SW 1271 (cell line): ENCODE results near the gene GNAO1.
A peak's percentile ranks its signal among the peaks of the same experiment; 100 is the strongest.

Experiments used
- DNase-seq, 2 experiments: peaks; one replicate each; lab custom pipeline; 2025; lab: John Stamatoyannopoulos, UW

Gene GNAO1

GRCh38 chr16:56191156-56191815 is at the start of gene GNAO1:
GNAO1 (plus strand) TSS chr16:56191489; CDS start chr16:56192236, 747 bp downstream.
- peak; percentile 12 to 51 for DNase-seq

- no peak for DNase-seq
These were observed 47.6 kb upstream of the GNAO1 start for GRCh38 chr16:56143666-56144065.

GRCh38 chr16:56145369-56145768 is 45.9 kb upstream of the GNAO1 start:
- no peak for DNase-seq

GRCh38 chr16:56151621-56152020 is 39.7 kb upstream of the GNAO1 start:
- no peak for DNase-seq

GRCh38 chr16:56161658-56162057 is 29.6 kb upstream of the GNAO1 start:
- no peak for DNase-seq

GRCh38 chr16:56163089-56163488 is 28.2 kb upstream of the GNAO1 start:
- no peak for DNase-seq

GRCh38 chr16:56163938-56164337 is 27.4 kb upstream of the GNAO1 start:
- no peak for DNase-seq

GRCh38 chr16:56164636-56165035 is 26.7 kb upstream of the GNAO1 start:
- DNase-seq, result no peak

GRCh38 chr16:56174411-56174810 is 16.9 kb upstream of the GNAO1 start:
- no peak for DNase-seq

GRCh38 chr16:56181401-56181800 is 9.9 kb upstream of the GNAO1 start:
- no peak for DNase-seq

GRCh38 chr16:56183266-56183665 is 8.0 kb upstream of the GNAO1 start:
- no peak for DNase-seq

GRCh38 chr16:56190048-56190676 is 1.1 kb upstream of the GNAO1 start:
- DNase-seq, result no peak

- peak in 1 of 2 experiments; percentile 32 for DNase-seq
These were observed 573 bp upstream of the GNAO1 start for GRCh38 chr16:56190677-56191155.

GRCh38 chr16:56191835-56192634 is 746 bp downstream of the GNAO1 start:
- no peak for DNase-seq

GRCh38 chr16:56192635-56192945 is 1.3 kb downstream of the GNAO1 start:
- no peak for DNase-seq

GRCh38 chr16:56192986-56193945 is 2.0 kb downstream of the GNAO1 start:
- DNase-seq, result no peak

GRCh38 chr16:56193951-56194726 is 2.9 kb downstream of the GNAO1 start:
- no peak for DNase-seq

- DNase-seq, result no peak
These were observed 3.9 kb downstream of the GNAO1 start for GRCh38 chr16:56195151-56195550.

- DNase-seq, result no peak
These were observed 5.1 kb downstream of the GNAO1 start for GRCh38 chr16:56196381-56196780.

GRCh38 chr16:56197192-56197992 is 6.1 kb downstream of the GNAO1 start:
- no peak for DNase-seq
